ENCODE data around the gene RAD54L2.
"Not testable (repeated sequence)": the region's sequence is repeated elsewhere in the genome, so short reads cannot be mapped to it uniquely, and the experiment has no call there.

Gene RAD54L2

DNA sequence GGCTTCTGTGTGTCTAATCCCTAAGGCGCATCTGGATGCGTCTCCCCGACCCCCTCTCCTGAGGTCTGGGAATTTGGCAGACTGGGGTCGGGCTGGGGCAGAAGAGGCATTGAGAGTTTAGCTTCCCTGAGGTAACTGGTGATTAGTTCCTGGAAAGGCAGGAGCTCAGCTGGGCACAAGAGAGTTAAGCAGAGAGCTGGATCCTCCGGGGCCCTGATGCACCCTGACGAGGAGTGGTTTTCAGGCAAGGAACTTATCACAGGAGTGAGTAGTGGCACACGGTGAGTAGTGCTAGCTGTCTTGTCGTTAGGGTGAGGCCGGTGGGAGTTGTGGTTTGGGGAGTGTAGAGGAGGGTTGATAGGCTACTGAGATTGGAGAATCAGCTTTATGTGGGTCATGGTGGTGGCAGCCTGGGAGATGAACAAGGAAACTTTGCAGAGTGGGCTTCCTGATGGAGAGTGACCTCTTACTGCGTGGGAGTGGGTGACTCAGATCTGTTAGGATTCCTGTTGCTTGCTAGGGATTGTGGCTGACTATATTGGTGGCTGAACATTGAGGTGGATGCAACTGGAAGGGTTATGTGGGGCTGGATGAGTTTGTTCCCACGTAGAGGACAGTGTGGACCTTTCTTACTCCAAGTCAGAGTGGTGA is 897 bp downstream of the RAD54L2 start:
- peak; percentile 39 for DNase-seq
- in situ Hi-C loops (cut with HindIII; ENCODE audit: low pct_ligation_motif_present, low pct_unique_long_range_greater_than_20kb, low sequenced_read_pairs) = no loop called here

- DNase-seq; in situ Hi-C loops (cut with HindIII; ENCODE audit: low pct_ligation_motif_present, low pct_unique_long_range_greater_than_20kb, low sequenced_read_pairs): not testable (repeated sequence)
Measured at GRCh38 chr3:51542596-51542995, 4.1 kb downstream of the RAD54L2 start.

GRCh38 chr3:51544011-51544775 is 5.7 kb downstream of the RAD54L2 start:
- no peak for DNase-seq
- in situ Hi-C loops (cut with HindIII; ENCODE audit: low pct_ligation_motif_present, low pct_unique_long_range_greater_than_20kb, low sequenced_read_pairs) = no loop called here

DNA sequence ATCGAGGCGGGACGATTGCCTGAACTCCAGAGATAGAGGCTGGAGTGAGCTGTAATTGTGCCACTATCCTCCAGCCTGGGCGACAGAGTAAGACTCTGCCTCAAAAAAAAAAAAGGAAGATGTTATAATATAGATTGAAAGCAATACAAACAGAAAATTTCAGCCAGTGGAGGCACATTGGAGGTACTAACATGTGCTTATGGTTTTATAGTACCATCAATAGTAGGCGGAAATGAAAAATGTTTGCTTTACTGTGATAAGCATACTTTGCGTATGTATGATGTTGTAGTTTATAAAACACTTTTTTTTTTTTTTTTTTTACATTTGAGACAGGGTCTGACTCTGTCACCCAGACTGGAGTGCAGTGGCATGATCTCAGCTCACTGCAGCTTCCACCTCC is 8.8 kb downstream of the RAD54L2 start:
- DNase-seq = no peak
- in situ Hi-C loops (cut with HindIII; ENCODE audit: low pct_ligation_motif_present, low pct_unique_long_range_greater_than_20kb, low sequenced_read_pairs) = no loop called here

DNA sequence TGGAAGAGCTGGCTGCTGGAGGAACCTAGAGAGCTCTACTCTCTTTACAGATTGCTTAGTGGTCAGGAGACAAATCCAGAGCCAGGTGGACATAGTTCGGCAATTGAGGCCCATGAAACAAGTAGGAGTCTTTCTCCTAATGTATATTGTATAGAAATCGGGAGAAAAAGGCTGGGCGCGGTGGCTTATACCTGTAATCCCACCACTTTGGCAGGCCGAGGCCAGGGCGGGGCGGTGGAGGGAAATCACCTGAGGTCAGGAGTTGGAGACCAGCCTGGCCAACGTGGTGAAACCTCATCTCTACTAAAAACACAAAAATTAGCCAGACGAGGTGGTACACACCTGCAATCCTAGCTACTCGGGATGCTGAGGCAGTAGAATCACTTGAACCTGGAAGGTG is 10.8 kb downstream of the RAD54L2 start:
- DNase-seq = no peak
- in situ Hi-C loops (cut with HindIII; ENCODE audit: low pct_ligation_motif_present, low pct_unique_long_range_greater_than_20kb, low sequenced_read_pairs) = no loop called here

GRCh38 chr3:51550080-51550819 is 11.7 kb downstream of the RAD54L2 start:
- no peak for DNase-seq
- in situ Hi-C loops (cut with HindIII; ENCODE audit: low pct_ligation_motif_present, low pct_unique_long_range_greater_than_20kb, low sequenced_read_pairs) = no loop called here

GRCh38 chr3:51557993-51558392 is 19.5 kb downstream of the RAD54L2 start:
- DNase-seq = no peak
- in situ Hi-C loops (cut with HindIII; ENCODE audit: low pct_ligation_motif_present, low pct_unique_long_range_greater_than_20kb, low sequenced_read_pairs) = no loop called here

DNA sequence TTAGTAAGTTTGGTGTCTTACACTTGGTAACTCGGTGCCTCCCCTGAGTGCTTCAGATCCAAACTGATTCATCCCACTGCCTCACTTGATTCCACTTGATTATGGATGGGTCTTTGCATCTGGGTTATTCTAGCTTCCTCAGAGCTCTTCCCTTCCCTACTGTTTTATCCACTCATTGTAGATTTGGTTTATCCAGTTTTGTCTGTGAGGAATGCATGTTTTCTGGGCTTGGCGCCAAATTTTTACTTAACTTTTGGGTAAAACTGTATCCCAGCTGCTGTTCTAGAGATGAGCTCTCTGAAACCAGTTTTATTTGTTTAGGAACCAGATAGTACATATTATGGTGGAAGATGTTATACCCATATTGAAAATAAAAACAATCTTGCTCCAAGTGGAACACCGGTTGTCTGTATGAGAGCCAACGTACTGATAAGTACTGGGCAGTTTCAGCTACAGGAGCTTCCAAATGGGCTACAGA is 20.9 kb downstream of the RAD54L2 start:
- in situ Hi-C loops (cut with HindIII; ENCODE audit: low pct_ligation_motif_present, low pct_unique_long_range_greater_than_20kb, low sequenced_read_pairs) = no loop called here
- no peak for DNase-seq

DNA sequence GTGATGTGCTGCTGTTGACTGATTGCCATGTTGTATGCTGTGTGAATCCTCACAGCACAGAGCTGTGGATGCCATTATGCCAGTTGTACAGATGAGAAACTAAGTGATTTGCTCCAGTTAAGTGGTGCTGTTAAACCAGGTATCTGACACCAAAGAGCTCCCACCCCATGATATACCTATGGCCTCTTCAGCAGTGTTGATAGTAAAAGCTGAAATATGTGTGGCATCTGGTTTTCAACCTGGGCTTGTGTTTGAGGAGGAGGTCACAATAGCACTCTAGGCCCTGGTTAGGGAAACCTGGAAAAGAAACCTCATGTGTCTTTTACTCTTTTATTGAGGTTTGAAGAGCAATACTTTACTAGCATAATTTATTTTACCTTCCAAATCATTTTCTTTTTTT is 21.4 kb downstream of the RAD54L2 start:
- DNase-seq = no peak
- in situ Hi-C loops (cut with HindIII; ENCODE audit: low pct_ligation_motif_present, low pct_unique_long_range_greater_than_20kb, low sequenced_read_pairs) = no loop called here

DNA sequence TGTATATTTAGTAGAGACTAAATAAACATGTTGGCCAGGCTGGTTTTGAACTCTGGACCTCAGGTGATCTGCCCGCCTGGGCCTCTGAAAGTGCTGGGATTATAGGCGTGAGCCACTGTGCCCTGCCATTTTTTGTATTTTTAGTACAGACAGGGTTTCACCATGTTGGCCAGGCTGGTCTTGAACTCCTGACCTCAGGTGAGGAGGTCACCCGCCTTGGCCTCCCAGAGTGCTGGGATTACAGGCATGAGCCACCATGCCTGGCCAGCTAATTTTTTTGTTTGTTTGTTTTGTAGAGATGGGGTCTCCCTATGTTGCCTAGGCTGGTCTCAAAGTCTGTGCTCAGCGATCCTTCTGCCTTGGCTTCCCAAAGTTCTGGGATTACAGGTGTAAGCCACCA is 23.9 kb downstream of the RAD54L2 start:
- DNase-seq; in situ Hi-C loops (cut with HindIII; ENCODE audit: low pct_ligation_motif_present, low pct_unique_long_range_greater_than_20kb, low sequenced_read_pairs): not testable (repeated sequence)

- in situ Hi-C loops (cut with HindIII; ENCODE audit: low pct_ligation_motif_present, low pct_unique_long_range_greater_than_20kb, low sequenced_read_pairs) = no loop called here
- DNase-seq = no peak
Measured at GRCh38 chr3:51568036-51568435, 29.5 kb downstream of the RAD54L2 start.

DNA sequence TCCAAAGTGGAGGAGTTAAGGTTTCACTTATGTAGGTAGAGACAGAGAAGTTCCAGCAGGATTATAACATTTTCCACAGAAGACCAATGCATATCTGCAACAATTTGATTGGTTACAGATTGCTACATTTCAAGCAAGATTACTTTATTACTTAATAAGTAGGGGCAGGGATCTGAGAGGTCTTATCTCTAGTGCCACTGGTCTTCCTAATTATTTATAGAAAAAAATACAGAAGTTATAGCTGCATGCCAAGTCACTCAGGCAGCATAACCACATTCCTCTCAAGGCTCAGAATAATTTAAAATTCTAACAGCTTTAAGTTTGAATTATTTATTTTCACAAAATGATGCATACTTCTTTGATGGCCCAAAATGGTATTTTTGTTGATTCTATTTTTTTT is 30.5 kb downstream of the RAD54L2 start:
- in situ Hi-C loops (cut with HindIII; ENCODE audit: low pct_ligation_motif_present, low pct_unique_long_range_greater_than_20kb, low sequenced_read_pairs) = no loop called here
- no peak for DNase-seq

- no peak for DNase-seq
- in situ Hi-C loops (cut with HindIII; ENCODE audit: low pct_ligation_motif_present, low pct_unique_long_range_greater_than_20kb, low sequenced_read_pairs) = no loop called here
Measured at GRCh38 chr3:51578238-51578637, 39.7 kb downstream of the RAD54L2 start.

- no peak for DNase-seq
- in situ Hi-C loops (cut with HindIII; ENCODE audit: low pct_ligation_motif_present, low pct_unique_long_range_greater_than_20kb, low sequenced_read_pairs) = no loop called here
Measured at GRCh38 chr3:51580418-51580817, 41.9 kb downstream of the RAD54L2 start.

DNA sequence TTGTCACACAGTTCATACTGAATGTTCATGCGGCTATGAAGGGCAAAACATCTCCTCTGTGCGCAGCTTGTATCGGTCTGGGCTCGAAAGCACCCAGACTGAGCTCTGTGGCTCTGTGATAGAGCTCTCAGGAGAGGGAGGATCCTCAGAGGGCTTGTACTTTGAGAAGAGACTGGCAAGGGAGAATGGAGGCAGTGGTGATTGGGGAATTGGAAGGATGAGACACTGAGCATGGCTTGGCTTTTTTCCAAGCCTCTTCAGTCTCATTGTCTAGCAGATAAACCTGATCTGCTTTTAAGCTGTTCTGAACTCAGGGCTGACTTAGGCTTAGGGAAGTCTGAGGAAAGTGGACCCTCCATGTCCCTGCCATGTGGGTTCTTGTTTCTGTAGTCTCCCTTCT is 43.0 kb downstream of the RAD54L2 start:
- in situ Hi-C loops (cut with HindIII; ENCODE audit: low pct_ligation_motif_present, low pct_unique_long_range_greater_than_20kb, low sequenced_read_pairs) = no loop called here
- DNase-seq = no peak

DNA sequence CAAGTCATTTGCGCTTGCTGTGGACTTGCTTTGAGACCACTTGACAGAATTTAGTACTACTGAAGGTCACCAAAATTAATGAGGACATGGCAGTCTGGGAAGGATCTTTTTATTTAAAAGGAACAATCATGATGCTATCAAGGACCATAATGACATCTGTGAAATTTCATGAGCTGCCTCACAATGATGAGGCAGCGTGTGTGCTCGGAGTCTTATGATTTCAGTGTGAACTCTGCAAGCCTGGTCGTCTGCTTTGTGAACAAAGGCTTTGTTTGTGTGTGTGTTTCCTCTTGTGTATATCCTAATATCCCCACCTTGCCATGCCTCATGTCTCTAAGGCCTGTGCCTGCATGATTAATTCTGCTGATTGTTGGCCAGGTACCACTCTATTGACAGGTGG is 46.7 kb downstream of the RAD54L2 start:
- in situ Hi-C loops (cut with HindIII; ENCODE audit: low pct_ligation_motif_present, low pct_unique_long_range_greater_than_20kb, low sequenced_read_pairs) = no loop called here

DNA sequence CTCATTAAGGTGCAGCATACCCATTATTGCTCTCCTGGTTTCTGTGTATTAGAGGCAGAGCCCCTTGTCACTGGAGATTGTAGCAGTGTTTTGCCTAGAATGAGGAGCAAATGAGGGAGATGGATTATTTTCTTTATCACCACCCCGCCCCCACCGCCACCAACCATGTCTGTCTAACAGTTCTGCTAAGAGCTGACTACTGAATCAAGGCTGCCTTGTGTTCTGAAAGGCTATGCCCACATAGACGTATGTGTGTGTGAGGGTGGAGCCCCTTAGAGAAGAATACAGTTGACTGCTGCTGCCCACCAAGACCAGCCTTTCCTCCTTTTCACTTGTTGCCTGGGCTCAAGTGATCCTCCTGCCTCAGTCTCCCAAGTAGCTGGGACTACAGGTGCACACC is 47.4 kb downstream of the RAD54L2 start:
- in situ Hi-C loops (cut with HindIII; ENCODE audit: low pct_ligation_motif_present, low pct_unique_long_range_greater_than_20kb, low sequenced_read_pairs) = no loop called here

More for the DNA sequence above, 46.7 kb downstream of the RAD54L2 start:
- DNase-seq = no peak

More for the DNA sequence above, 47.4 kb downstream of the RAD54L2 start:
- DNase-seq = no peak
